GM19328 (cell line): ENCODE measurements around the gene CDC42BPA.

Experiments
- ATAC-seq: cut with Tn5 transposase; IDR thresholded peaks from one replicate; pipeline ENCODE4 v1.9.1; 2021; ENCODE audit warnings: mild to moderate bottlenecking, moderate library complexity; ENCODE audit not compliant: unreplicated experiment

CDC42BPA gene

DNA sequence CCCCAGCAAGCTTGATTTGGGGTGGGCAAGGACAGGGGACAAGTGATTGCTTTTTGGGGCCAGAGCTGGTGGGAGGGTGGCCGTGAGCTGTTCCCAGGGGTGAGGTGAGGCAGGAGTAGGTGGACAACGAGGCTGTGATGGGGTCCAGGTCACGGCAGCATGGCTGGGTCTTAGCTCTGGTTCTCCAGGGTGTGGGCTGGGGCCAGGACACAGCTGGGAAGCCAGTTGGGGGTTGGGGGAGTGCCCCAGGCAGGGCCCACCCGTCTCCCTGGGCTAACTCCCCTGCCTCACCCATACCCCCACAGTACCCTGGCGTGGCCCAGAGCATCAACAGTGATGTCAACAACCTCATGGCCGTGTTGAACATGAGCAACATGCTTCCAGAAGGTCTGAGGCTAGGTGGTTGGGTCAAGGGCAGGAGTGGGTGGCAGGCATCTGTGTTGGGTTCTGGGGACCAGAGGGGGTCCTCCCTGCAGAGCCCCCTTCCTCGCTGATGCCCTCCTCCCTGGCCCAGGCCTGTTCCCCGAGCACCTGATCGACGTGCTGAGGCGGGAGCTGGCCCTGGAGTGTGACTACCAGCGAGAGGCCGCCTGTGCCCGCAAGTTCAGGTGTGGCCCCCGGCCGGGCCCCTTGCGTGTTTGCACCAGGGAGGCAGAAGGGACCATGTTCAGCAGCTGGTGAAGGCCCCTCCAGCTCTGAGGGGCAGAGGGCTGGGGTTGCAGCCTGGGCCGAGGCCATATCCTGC is 334.9 kb downstream of the CDC42BPA start:
- no peak for ATAC-seq

DNA sequence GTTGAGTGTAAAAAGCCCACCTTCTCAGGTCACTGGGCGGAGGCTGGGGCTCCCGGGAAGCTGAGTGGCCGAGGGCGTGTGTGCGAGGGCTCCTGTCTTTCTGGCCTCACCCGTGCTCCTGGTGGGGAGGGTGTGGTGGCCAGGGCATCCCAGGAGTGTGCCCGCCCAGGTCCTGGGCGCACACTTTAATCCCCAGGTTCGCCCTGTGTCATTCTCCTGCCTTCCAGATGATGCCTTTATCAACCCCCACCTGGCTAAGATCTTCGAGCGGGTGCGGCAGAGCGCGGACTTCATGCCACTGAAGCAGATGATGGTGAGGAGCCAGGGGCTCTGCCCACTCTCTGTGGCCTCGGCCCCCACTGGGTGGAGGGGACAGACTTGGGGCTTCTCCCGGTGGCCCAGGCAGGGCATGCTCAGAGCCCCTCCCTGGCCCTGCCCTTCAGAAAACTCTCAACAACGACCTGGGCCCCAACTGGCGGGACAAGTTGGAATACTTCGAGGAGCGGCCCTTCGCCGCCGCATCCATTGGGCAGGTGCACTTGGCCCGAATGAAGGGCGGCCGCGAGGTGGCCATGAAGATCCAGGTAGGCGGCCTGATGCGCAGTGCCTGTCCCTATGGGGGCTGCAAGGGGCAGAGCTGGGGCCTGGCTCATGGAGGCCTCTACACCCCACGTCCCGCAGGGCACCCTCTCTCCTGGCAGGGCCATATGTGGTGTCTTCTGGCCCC is 335.7 kb downstream of the CDC42BPA start:
- no peak for ATAC-seq

DNA sequence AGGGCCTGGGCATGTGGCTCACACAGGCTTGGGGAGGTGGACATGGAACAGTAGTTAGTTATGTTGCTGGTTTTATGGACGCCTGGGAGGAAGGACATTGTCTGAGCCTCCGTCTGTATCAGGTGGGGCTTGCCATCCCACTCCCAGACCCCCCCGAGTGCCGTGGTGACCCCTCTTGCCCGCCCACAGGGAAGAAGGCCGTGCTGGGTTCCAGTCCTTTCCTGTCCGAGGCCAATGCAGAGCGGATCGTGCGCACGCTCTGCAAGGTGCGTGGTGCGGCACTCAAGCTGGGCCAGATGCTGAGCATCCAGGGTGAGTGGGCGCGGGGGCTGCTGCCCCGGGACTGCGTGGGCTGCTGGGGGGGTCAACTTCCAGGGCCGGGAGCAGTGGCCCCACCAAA is 336.5 kb downstream of the CDC42BPA start:
- no peak for ATAC-seq

DNA sequence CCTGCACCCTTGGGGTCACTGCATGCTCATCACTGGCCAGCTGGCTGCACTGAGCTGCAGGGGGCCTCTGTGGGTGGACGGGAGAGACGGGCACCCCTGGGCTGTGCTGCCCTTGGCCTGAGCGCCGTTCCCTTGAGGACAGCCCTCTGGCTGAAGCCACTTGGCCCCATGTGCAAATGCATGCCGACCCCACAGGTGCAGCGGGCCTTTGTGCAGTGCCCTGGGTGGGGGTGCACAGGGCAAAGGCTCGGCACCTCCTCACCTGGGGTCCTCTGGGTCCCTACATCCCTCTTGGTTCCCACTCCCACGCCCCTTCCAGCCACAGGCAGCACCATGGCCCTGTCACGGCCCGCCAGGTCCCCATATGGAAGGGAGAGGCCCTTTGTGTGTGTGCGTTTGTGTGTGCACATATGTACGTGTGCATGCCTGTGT is 336.9 kb downstream of the CDC42BPA start:
- ATAC-seq: no peak

DNA sequence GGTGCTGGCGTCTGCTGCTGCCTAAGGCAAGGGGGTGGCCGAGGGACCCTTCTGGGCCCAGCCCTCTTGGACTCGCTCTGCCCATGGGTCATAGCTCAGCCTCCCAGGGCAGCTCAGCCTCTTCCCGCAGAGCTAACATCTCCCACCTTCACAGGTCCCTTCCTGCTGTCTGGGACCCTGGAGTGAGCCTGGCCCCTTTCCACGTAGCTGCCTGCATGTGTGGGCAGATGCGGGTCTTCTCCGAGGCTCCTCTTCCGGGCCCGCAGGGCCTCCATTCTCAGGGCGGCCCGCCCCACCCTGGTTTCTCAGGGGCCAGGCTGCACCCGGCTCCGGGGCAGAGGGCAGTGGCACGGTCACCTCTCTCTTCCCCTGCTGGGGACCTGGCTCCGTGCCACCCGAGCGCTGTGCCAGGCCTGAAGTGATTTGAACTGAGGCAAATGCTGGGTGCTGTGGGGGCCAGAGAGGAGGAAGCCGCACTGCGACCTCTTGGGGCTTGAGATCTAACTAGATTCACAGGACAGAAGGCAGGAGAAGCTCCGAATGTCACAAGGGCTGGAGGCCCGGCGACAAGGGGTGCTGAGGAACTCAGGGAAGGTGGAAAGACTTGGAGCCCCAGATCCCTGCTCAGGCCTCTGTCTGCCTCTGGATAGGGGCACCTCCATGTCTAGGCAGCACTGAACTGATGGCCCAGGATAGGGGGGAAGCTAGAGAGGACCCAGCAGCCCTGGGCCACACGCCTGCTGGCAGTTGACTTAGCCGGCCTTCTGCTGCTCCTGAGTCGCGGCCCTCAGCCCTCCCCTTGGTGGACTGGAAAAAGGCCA is 337.5 kb downstream of the CDC42BPA start:
- ATAC-seq: no peak

DNA sequence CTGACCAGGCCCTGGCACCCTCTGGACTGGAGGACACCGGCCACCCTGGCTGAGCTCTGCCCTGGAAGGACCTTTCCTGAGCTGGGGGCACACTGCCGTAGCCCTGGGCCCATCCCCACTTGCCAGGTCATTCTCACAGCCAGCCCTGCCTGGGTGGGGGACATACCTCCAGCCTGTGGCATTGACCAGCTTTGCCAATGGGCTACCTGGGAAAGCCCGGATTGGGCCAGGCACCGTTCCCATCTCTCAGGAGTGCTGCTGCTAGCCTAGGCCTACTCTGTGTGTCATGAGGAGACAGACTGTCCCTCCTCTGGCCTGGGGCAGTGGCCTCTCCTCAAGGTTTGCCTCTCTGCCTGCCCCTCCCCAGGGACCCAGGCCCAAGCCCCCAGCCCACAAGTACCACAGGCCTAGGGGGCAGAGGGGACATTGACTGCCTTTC is 338.2 kb downstream of the CDC42BPA start:
- no peak for ATAC-seq

DNA sequence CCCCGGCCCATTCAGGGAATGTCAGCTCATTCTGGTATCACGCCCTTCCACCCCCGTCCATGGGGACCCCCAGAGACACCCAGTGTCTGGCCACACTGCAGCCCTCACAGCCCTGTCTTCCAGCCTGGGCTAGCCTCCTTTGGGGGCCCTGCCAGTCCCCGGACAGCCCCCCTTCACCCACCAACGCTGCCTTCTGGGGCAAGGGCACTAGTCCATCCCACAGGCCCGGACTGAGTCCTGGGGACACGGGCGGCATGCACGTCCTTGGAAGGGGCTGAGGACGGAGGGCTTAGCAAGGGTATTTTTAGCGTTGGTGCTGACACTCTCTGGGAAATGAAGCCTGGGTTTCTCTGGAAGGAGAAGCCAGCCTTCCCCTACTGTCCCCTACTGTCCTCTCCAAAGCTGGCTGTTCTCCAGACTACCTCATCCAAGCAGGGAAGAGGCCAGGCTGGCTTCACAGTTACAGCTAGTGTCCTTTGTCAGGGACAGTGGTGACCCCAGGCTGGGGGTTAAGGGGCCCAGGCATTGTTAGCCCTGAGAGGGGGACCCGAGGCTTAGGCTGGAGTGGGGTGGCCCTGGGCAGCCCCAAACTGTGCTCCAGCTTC is 338.7 kb downstream of the CDC42BPA start:
- no peak for ATAC-seq

DNA sequence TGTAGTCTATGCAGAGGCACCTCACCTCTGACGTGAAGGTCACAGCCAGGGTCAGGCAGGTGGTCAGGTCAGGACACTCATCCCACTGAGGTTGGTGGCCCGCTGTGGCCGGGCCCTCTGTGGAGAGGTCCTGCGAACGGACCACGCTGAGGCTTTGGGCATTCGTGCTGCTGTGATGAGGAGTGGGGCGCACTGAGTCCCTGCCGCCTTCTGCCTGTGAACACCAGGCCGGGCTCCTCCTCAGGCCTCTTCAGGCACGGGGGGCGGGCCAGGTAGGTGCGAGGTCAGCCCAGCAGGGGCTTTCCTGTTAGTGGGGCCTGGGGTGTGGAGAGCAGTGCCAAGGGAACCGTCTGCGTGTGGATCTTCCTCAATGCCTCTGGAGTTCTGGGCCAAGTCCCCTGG is 339.2 kb downstream of the CDC42BPA start:
- ATAC-seq: no peak

DNA sequence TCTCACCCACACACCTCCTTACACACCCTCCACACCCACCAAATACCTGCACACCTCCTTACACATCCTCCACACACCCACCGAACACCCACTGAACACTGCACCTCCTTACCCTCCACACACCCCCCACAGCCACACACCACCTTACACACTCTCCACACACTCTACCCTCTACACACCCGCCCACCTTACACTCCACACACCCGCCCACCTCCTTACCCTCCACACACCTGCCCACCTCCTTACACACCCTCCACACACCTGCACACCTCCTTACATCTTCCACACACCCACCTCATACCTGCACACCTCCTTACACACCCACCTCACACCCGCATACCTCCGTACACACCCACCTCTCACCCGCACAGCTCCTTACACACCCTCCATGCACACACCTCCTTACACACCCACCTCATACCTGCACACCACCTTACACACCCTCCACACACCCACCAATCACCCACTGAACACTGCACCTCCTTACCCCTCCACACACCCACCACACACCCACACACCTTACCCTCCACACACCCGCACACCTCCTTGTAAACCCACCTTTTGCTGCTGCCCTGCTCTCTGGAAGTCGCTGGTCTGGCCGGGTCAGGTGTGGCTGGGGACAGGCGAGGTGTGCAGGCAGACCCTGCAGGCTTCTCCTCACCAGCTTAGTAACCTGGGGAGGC is 339.7 kb downstream of the CDC42BPA start:
- no peak for ATAC-seq

DNA sequence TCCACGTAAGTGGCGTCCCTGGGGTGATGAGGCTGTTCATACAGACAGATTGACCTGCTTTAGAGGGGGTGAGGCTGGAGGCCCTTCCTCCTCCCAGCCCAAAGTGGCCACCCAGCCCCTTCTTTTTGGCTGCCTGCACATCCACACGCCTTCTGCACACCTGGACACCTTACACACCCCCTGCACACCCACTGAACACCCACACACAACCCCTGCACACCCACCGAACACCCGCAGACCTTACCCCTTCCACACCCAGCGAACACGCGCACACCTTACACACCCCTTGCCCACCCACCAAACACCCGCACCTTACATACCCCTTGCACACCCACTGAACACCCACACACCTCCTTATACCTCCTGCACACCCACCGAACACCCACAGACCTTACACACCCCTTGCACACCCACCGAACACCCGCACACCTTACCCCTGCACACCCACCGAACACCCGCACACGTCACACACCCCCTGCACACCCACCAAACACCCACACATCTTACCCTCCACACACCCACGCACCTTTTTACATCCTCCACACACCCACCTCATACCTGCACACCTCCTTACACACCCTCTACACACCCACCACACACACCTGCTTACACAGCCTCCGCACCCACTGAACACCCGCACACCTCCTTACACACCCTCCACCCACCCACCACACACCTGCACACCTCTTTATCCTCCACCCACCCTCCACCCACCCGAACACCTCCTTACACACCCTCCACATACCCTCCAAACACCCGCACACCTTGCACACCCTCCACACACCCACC is 340.5 kb downstream of the CDC42BPA start:
- no peak for ATAC-seq

DNA sequence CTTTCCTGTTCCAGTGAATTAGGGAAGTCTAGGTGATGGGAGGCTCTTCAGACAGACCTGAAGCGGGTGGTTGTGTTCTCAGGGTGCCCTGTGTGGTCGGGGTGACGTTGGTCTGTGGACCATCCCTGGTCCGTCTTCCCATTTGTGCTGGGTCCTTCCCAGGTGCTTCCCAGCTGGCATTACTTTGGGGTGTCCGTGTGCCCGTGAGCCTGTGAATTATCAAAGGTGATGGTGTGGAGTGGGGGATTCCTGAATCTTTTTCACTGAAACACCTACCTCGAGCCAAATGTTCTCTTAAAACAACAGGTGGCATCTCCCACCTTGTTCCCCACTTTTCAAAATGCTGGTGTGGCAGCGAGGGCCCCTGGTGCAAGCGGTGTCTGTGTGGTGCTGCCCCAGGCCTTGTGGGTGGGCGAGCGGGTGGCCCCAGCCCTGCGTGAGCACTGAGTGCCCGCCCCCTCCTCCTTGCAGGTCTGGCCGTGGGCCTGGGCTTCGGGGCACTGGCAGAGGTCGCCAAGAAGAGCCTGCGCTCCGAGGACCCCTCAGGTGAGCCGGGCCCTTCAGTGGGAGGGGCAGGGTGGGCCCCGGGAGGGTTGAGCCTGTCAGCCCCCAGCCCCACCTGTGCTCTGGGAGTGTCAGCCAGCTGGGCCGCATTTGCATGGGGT is 341.2 kb downstream of the CDC42BPA start:
- ATAC-seq: no peak

DNA sequence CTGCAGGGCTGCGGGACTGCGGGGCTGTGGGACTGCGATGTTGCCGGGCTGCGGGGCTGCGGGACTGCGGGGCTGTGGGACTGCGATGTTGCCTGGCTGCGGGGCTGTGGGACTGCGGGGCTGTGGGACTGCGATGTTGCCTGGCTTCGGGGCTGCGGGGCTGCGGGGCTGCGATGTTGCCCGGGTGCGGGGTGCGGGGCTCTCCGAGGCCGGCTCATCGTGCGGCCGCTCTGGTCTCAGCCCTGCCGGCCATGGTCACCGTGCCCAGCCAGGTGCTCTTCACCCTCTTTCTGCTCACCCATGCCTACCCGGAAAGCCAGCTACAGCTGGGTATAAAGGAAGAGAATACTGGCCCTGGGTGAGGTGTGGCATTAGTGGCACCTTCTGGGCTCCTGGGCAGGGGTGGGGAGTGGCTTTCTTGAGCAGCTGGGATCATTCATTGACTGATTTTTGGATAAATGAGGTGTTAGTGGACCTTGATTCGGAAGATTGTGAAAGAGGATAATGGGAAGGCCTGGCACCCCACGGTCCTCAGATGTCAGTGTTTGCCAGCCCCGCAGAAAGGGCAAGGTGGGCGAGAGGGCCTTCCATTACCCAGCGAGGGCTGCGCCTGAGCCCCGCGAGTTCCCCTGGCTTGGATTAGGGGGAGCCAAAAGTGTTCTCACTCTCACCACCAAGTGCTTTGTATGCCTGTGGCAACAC is 341.9 kb downstream of the CDC42BPA start:
- no peak for ATAC-seq

DNA sequence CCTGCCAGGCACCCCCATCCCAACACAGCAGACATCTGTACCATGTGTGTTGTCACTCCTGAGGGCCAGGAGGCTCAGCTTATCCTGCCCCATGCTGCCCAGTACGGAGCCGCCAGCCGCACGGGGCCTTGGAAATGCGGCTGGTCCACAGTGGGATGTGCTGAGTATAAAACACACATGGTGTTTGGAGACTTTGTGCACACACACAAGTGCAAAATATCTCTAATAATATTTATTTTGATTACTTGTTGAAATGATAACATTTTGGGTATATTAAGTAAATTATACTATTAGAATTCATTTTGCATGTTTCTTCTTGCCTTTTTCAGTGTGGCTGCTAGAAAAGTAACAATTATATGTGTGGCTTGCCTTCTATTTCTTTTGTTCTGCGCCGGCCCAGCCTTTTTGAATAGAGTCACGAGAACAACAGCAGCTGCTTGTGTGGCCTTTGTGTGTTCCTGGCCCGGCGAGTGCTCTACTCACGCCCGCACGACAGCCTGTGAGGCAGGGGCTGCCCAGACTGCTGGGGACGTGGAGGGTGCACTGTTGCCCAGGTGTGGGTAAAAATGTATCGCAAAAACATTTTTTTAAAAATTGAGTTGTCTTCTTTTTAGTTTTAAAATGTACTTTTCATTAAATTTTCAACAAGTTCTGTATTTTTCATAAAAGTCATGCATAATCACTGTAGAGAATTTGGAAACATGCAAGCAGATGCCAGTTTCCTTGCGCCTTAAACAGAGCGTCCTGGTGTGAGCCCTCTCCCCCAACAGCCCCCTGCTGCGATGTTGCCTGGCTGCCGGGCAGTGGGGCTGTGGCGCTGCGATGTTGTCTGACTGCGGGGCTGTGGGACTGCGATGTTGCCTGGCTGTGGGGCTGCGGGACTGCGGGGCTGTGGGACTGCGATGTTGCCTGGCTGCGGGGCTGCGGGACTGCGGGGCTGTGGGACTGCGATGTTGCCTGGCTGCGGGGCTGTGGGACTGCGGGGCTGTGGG is 342.7 kb downstream of the CDC42BPA start:
- ATAC-seq: no peak

DNA sequence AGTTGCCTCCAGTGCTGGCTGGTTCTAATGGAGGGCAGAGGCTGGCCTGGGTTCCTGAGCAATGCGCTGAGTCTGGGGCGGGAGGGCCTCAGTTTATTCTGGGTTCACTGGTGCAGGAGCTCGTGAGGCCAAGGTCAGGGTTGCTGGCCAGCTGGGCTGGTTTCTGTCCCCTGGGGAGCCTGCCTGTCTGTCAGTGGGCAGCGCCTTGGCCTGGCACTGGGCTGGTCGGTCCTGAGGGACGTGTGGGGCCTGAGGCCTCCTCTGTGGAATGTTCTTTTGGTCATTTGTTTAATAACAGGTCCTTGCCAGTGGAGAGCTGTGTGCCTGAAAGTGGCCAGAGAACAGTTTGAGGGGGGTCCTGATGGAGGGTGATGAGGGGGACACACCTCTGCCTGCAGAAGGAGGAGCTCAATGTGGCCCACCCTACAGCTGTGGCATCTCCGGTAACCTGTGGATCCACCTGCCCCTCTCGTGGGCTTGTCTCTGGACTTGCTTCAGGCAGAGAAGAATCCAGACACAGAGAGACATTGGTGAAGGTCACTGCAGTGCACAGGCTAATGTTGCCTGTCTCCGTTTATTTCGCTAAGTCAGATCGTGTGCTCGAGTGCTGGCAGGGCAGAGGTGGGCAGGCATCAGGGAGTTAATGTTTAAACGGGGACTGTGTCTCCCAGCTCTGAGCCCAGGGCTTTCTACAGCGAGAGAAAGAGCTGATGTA is 343.6 kb downstream of the CDC42BPA start:
- ATAC-seq: no peak

DNA sequence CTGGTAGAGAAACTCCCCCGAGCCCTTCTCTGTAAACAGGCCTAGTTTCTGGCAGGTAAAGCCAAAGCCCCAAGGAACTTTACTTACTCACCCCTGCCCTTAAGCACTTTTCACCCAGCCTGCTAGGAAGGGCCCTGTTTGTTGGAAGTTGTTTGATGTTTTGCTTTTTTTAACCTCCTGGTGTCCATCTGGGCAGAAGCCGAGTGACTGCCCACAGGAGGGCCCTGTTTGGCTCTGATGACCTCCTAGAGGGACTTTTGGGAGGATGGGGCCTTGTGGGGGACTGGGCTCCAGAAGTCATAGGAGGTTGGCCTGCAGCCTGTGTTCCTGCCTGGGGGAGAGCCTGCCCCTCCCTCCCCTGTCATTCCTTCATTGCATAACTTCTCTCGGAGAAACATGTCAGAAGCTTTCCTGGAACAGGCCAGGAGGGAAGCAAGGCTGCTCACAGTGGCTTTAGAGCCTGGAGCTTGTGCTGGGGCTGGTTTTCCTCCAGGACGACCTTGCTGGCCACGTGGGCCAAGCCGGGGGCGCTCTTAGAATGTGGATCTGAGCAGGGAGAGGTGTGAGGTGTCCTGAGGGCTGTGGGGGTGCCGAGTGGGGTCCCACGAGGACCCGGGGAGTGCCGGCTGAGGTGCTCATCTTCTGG is 344.3 kb downstream of the CDC42BPA start:
- no peak for ATAC-seq

DNA sequence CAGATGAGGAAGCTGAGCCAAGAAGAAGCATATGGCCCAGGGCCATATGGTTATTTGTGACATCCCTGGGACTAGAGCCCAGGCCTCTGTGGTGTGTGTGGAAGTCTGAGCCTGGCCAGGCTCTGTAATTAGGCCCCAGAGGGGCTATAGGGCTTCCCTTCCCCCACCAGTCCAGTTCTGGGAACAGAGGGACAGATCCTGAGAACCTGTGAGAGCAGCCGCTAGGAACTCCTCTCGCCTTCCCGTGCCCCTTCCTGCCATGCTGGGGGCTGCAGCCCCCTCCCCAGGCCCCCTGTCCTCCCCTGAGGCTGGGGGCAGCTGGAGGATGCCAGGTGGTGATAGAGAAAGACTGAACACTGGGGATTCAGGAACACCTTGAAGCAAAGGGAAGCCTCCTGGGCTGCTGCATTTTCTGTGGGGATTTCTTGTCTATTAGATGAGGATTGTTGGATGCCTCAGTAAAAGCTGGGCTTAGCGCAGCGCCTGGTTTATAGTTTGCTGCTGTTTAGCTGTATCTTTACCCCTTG is 344.9 kb downstream of the CDC42BPA start:
- no peak for ATAC-seq
